ENCODE results near the gene MYPOP. TPM values are rescaled to one million over a fixed set of nuclear protein-coding genes. Genes with fewer than 3 reads are reported as not detected.
A peak's percentile ranks its signal among the peaks of the same experiment; 100 is the strongest.

MYPOP gene
- total and polyA plus RNA-seq, 2 of the 13 experiments (the other 11 are each of a cell fraction or from before 2014, with no cell fraction given), result 2.3 to 2.7 TPM

GRCh38 chr19:45881909-45882528 is 20.4 kb downstream of the MYPOP start (continued):
- no peak; the same call in 1 of the 2 replicates for TF ChIP-seq CENPBD1 (CRISPR knock-in tag; IDR thresholded peaks at IDR 0.05; ENCODE audit: borderline replicate concordance, low read depth)
- peak; percentile 51 for TF ChIP-seq POLR2G (IDR thresholded peaks at IDR 0.05; ENCODE audit: low read depth, low read length)
- TF ChIP-seq MEIS2 (CRISPR knock-in tag; IDR thresholded peaks at IDR 0.05), result peak; percentile 19; the same call in 1 of the 2 replicates
- 0 out of 2 replicates have a peak, but pooled peaks have one; percentile 64 for TF ChIP-seq ZSCAN5A (CRISPR knock-in tag; IDR thresholded peaks at IDR 0.05; ENCODE audit: borderline replicate concordance)
- no peak for TF ChIP-seq CHD4 (IDR thresholded peaks at IDR 0.05; ENCODE audit: borderline replicate concordance, low read length)
- 0 out of 2 replicates have a peak, but pooled peaks have one; percentile 38 for TF ChIP-seq HOXD1 (CRISPR knock-in tag; IDR thresholded peaks at IDR 0.05)
- TF ChIP-seq ZNF609 (CRISPR knock-in tag; IDR thresholded peaks at IDR 0.05; ENCODE audit: borderline replicate concordance), result peak; percentile 83; the same call in 1 of the 2 replicates
- TF ChIP-seq ZNF260 (CRISPR knock-in tag; IDR thresholded peaks at IDR 0.05; ENCODE audit: borderline replicate concordance, low read depth), result no peak
- TF ChIP-seq ELF3 (CRISPR knock-in tag; IDR thresholded peaks at IDR 0.05), result peak; percentile 66
- TF ChIP-seq CBX1 (IDR thresholded peaks at IDR 0.05; ENCODE audit: low read depth), result peak; percentile 53
- peak; percentile 79 for TF ChIP-seq ZNF121 (CRISPR knock-in tag; IDR thresholded peaks at IDR 0.05)
- peak; percentile 61; the same call in 1 of the 2 replicates for TF ChIP-seq BCL6 (CRISPR knock-in tag; IDR thresholded peaks at IDR 0.05)
- TF ChIP-seq PHF5A (CRISPR knock-in tag; IDR thresholded peaks at IDR 0.05; ENCODE audit: low read depth, unreplicated experiment), result peak; percentile 71
- TF ChIP-seq NR2F2 (IDR thresholded peaks at IDR 0.05; ENCODE audit: borderline replicate concordance, low read depth), result peak; percentile 77; the same call in 1 of the 2 replicates
- TF ChIP-seq MAFK (conservative IDR thresholded peaks at IDR 0.05 in 1 of 2, IDR thresholded peaks at IDR 0.05 in 1 of 2; ENCODE audit: low read length in 2 of 2), result no peak
- TF ChIP-seq ZNF589 (CRISPR knock-in tag; conservative IDR thresholded peaks at IDR 0.05), result peak; percentile 52; the same call in 1 of the 2 replicates
- TF ChIP-seq ARNT (IDR thresholded peaks at IDR 0.05), result no peak
- no peak for TF ChIP-seq ZNF724P (CRISPR knock-in tag; IDR thresholded peaks at IDR 0.05; ENCODE audit: borderline replicate concordance)
- no peak for TF ChIP-seq ZBTB4 (CRISPR knock-in tag; IDR thresholded peaks at IDR 0.05; ENCODE audit: borderline replicate concordance)
- no peak for TF ChIP-seq NFKBIZ (CRISPR knock-in tag; IDR thresholded peaks at IDR 0.05)
